CD1c-positive myeloid dendritic cell (primary cell): ENCODE results near the gene CCDC152.
"Not testable (repeated sequence)": the region's sequence is repeated elsewhere in the genome, so short reads cannot be mapped to it uniquely, and the experiment has no call there.

Source experiments
- DNase-seq: peaks from one replicate; pipeline ENCODE4 v3.0.0-alpha.2; 2016; ENCODE audit errors: extremely low spot score

CCDC152 gene

GRCh38 chr5:42812620-42813019 lies 56.0 kb downstream of the CCDC152 start:
- no peak for DNase-seq

DNA sequence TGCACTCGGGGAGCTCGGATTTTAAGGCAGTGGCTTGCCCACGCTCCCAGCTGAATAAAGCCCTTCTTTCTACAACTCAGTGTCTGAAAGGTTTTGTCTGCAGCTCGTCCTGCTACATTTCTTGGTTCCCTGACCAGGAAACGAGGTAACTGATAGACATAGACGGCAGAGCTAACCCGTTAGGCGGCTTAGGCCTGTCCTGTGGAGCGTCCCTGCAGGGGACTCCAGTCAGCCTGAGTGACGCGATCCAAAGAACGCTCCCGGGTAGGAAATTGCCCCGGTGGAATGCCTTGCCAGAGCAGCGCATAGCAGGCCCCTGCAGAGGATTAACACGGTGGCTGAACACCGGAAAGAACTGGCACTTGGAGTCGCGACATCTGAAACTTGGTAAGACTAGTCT lies 56.9 kb downstream of the CCDC152 start:
- DNase-seq: no peak

DNA sequence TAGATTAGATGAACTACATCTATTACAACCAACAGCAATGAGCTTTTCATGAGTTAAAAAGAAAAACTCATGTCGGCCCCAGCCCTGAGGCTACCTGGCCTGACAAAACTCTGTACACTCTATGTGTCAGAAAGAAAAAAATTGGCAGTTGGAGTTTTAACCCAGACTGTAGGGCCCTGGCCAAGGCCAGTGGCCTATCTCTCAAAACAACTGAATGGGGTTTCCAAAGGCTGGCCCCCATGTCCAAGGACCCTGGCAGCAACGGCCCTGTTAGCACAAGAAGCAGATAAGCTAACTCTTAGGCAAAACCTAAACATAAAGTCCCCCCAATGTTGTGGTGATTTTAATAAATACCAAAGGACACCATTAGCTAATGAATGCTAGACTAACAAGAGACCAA lies 59.9 kb downstream of the CCDC152 start:
- DNase-seq: not testable (repeated sequence)

DNA sequence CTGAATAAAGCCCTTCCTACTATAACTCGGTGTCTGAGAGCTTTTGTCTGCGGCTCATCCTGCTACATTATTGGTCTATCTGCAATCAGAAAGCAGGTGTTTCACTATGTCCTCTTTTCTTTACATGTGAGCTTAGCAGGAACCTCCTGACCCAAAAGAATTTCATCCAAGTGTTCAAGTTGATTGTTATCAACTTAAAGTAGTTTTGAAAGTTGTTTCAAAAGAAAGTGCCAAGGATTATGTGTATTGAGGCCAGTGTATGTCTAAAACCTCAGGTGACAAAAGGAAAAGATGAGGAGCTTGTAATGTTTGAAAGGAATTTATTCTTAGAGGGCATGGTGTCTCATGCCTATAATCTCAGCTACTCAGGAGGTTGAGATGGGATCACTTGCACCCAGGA lies 63.1 kb downstream of the CCDC152 start:
- no peak for DNase-seq

DNA sequence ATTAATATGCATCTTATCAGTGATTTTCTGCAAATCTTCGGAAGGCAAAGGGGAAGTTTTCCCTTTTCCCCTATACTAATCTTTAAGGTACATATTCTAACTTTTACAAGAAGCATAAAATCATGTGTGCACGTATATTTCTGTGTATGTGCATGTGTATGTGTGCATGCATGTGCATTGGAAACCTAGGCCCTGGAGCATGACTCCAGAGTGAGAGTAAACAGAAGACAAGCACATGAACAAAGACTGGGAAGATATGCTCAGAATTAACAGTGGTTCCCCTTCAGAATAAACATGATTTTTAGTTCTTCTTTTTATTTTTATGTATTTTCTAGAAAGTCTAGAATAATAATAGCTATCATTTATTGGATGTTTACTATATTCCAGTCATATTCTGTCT lies 65.9 kb downstream of the CCDC152 start:
- DNase-seq: no peak

DNA sequence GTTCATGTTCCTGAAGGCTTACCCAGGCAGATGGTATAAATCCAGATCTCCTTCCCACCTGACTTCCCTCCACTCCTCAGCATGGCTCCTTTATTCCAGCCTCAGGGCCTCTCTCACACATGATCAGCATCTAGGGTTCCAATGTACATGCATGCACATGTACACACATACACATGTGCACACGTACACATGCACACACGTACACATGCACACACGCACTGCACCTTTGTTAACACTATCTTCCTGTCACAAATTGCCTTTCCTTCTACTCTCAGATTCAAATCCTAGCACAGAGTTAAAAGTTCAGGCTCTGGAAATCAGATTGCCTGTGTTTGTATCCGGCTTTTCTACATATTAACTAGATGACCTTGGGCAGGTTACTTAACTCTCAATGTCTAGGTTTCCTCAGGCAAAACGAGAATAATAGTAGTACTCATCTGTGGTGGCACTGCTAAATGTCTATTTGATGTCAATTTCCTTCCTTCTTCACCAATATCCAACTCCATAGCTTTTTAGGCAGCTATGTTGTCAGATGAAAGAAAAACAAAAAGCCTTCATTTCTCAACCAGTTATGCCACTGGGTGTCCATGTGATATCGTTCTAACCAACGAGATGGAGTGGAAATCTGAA lies 67.8 kb downstream of the CCDC152 start:
- DNase-seq: no peak

DNA sequence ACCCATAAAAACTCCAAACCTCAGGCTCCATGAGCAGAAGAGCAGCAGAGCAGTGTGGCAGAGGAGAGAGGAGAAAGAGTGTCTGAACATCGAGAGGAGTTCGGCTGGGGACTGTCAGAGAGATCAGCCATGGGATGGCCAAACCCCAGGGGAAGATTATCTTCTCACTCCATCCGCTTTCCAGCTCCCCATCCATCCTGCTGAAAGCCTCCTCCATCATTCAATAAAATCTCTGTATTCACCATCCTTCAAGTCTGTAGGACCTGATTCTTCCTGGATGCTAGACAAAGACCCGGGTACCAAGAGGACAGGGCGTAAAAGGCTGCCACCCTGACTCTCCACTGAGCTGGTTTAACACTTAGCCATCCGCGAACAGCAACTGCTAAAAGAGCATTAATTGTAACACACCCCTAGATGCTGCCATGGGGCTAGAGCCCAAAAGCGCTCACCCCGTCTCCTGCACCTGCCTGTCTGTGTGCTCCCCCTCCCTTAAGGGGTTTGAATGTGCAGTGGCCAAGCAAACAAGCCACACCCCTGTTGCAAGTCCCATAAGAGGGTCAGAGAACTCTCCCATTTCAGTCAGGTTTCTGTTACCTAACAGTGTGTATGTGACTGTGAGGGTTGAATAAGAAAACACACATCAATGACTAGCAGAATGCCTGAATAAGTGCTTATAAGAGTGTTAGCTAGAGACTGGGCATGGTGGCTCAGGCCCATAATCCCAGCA lies 69.0 kb downstream of the CCDC152 start:
- no peak for DNase-seq

DNA sequence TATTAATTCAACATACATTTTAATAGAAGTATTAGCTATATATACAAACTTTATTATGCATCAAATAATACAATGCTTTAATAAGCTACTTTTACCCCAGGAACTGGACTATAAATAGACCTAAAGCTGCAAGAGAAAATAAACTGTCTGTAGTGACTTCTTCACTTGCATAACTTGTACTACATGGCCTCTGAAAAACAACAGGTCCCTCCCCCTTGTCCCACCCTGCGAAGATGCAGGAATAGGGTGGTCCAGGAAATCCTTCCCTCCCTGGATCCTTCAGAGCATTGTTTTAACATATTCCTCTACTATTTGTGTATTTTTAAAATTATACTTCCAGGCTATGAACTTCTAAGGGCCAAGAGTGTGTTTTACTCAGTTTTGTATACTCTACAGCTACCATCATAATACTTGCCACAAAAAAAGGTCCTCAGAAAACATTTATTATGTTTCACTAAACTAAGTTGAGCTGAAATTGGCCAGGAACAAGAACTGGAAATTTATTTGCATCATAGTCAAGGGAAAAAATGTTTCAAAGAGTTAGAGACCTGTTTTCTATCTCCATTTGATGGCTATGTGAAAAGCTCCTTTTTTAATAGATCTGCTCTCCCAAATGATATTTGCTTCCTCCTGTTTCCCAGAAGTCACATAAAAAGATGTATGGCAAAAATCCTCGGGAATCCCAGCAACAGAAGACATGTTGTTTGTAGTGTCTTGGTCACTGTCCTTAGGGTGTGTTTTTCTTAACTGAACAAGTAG lies 70.3 kb downstream of the CCDC152 start:
- no peak for DNase-seq

DNA sequence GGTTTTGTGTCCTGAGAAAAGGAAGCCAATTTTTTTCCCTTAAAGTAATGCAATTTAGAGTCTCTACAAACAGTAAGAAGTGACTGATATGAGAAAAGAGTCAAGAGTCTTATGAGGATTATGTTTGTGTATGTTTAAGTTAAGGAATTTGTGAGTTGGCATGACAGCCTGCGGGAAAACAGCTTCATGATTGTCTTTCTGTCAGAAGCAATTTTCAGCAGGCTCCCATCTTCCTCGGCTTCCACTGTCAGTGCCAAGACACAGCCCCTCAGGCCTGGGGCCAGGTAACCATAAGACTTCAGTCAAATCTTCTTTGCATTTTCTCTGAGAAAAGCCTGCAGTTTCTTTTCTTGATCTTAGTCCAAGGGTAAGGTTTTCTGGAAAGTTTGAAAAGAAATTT lies 72.1 kb downstream of the CCDC152 start:
- DNase-seq: no peak

DNA sequence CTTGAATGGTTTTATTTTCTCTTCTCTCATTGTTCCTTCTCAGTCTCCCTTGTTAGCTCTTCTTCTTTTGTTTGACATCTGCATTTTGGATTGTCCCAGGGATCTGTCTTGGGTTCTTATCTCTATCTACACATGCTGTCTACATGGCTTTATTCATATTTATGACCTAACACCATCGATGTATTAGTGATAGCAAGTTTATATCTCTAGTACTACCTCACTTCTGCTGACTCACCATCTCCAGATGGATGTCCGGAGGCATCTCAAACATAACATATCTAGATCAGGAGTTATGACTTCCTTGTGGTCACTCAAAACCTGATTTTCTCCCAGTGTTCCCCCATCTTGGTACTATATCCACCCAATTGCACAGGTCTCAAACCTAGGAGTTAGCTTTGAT lies 74.3 kb downstream of the CCDC152 start:
- DNase-seq: no peak

- no peak for DNase-seq
Observed at GRCh38 chr5:42832060-42832459, 75.4 kb downstream of the CCDC152 start.

DNA sequence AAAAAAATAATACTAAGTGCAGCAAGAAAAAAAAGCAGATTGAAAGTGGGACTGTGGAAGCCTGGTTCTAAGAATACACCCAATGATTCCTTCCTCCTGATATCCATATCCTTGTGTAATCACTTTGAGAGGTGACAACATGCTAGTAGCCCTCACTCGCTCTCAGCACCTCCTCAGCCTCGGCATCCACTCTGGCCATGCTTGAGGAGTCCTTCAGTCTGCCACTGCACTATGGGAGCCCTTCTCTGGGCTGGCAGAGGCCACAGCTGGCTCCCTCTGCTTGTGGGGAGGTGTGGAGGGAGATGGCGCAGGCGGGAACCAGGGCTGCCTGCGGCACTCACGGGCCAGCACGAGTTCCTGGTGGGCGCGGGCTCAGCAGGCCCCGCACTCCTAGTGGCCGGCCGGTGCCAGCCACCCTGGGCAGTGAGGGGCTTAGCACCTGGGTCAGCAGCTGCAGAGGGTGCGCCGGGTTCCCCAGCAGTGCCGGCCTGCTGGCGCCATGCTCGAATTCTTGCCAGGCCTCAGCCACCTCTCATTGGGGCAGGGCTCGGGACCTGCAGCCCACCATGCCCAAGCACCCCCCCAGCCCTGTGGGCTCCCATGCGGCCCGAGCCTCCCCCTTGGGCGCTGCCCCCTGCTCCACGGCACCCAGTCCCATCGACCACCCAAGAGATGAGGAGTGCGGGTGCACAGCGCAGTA lies 79.6 kb downstream of the CCDC152 start:
- no peak for DNase-seq

DNA sequence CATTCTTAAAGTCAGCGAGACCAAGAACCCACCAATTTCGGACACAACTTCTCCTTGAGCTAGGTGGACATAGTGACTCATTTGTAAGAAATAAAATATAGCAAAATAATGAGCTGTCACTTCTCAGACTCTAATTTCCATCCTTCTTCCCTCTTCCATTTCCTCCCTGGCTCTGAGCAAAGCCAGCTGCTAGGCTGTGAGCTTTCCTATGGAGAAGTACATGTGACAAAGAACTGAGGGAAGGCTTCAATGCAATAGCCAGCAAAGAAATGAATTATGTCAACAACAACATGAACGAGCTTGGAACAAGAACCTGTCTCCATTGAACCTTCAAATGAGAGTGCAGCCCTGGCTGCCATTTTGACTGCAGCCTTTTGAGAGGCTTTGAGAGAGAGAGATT lies 81.0 kb downstream of the CCDC152 start:
- no peak for DNase-seq

DNA sequence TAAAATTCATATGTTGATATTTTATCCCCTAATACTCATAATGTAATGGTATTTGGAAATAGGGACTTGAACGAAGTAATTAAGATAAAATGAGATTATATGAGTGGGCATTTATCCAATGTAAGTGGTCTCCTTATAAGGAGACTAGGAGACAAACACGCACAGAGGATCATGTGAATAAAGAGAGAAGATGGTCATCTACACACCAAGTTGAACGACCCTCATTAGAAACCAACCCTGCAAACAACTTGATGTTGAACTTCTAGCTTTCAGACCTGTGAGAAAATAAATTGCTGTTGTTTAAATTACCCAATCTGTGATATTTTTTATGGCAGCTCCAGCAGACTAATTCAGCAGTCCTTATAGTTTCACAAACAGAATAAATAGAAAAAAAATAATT lies 82.6 kb downstream of the CCDC152 start:
- DNase-seq: no peak

GRCh38 chr5:42840269-42840668 lies 83.7 kb downstream of the CCDC152 start:
- no peak for DNase-seq

- DNase-seq: no peak
Observed at GRCh38 chr5:42840842-42841567, 84.4 kb downstream of the CCDC152 start.

- no peak for DNase-seq
Observed at GRCh38 chr5:42842921-42843641, 86.5 kb downstream of the CCDC152 start.

- DNase-seq: no peak
Observed at GRCh38 chr5:42843675-42844292, 87.2 kb downstream of the CCDC152 start.

GRCh38 chr5:42844408-42844807 lies 87.8 kb downstream of the CCDC152 start:
- DNase-seq: not testable (repeated sequence)

DNA sequence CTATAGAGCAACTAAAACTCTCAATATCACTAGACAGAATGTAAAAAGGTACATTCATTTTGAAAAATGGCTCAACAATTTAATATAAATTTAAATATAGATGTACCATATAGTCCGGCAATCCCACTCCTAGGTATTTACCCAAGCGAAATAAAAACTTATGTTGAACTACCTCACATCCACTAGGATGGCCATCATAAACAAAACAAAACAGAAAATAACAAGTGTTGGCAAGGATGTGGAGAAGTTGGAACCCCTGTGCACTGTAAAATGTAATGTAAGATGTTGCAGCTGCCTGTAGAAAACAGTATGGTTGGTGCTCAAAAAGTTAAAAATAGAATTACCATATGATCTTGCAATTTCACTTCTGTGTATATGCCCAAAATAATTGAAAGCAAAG lies 91.9 kb downstream of the CCDC152 start:
- no peak for DNase-seq

- DNase-seq: no peak
Observed at GRCh38 chr5:42851481-42851880, 94.9 kb downstream of the CCDC152 start.
